ENCODE results near the gene GNG7. TPM values are rescaled to one million over a fixed set of nuclear protein-coding genes. Genes with fewer than 3 reads are reported as not detected.
"Not testable (repeated sequence)": the region's sequence is repeated elsewhere in the genome, so short reads cannot be mapped to it uniquely, and the experiment has no call there.

GNG7 gene
- total and polyA plus RNA-seq, 5 donors = 25.4 to 58.2 (median 42.9) TPM

DNA sequence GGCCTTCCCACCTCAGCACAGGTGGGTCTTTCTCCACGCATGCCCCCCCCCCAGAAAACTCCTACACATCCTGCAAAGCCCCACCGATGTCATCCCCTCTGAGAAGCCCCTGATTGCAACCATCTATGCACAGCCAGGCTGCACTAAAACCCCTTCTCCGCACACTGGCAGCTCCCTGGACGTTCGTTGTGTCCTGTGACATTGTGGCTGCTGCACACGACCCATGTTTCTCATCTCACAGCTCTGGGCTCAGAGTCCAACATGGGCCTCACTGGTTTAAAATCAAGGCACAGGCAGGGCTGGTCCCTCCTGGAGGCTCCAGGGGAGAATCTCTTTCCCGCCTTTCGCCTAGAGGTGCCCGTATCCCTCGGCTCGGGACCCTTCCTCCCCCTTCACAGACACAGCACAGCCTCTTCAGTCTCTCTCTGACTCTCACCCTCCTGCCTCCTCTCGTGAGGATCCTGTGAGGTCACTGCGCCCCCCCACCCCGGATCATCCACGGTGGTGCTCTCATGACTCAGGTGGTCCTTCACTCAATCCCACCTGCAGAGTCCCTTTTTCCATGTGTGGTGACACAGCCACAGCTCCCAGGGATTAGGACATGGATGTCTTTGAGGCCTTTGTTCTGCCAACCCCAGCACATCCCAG is 155.3 kb downstream of the GNG7 start:
- Histone ChIP-seq H3K4me1 (ENCODE audit: control insufficient read depth, insufficient read depth, low read length) (peaks cover 19% of the 10 kb centered on the region), H3K27me3 (ENCODE audit: control insufficient read depth, insufficient read depth) (no peaks in the 10 kb centered on the region), H3K4me3 (ENCODE audit: low read length) (no peak overlapping the region), H3K9me3 (ENCODE audit: control insufficient read depth, low read length) (no peaks in the 10 kb centered on the region), H3K27ac (ENCODE audit: low read length) (peak overlapping the region; percentile 66)
- intact Hi-C loops (cut with DNase I) = no loop called here
- DNase-seq = peak in 2 of 3 donors; percentile 52 to 62
- WGBS = 85% methylated on average over 15 of the region's 15 CpGs
- ATAC-seq = no peak

DNA sequence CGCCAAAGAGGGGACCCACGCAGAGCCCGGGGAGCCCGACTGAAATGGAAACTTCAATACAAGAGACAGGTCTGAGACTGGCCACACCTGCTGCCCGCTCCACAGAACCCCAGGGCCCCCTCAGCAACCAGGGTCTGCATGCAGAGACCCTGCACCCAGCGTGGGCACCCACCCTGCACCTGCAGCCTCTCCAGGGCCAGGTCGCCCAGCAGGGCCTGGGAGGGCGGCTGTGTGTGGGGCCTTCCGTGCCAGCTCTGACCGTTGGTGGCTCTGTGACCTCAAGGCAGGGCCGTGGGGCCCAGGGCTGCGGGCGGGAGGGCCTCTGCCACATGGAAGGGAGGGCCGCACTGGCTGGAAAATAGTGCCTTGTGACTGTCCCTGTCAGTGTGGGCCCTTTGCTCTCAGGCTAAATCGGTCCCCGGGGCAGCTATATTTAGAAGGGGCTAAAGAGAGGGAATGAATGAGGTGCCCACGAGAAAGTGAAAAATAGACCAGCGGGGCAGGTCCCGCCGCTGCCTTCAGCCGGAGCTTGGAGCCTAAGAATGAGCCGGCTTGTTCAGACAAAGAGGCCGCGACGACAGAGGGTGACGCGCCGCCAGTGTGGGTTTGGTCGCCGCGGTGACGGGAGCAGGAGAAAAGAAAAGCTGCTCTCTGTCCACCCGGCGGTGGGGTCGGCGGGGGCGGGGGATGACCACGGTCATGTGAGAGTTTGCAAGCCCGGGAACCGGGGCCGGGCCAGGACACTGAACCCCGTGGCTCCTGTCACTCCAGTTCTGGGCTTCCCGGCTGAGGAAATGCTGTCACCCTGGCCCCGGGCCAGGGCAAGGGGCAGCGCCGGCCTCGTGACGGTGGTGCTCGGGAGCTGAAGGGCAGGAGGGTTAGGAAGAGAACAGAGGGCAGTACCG is 156.1 kb downstream of the GNG7 start:
- Histone ChIP-seq H3K4me3 (ENCODE audit: low read length) (no peak overlapping the region), H3K9me3 (ENCODE audit: control insufficient read depth, low read length) (no peaks in the 10 kb centered on the region), H3K4me1 (ENCODE audit: control insufficient read depth, insufficient read depth, low read length) (peaks cover 22% of the 10 kb centered on the region), H3K27ac (ENCODE audit: low read length) (peak overlapping the region; percentile 66), H3K27me3 (ENCODE audit: control insufficient read depth, insufficient read depth) (no peaks in the 10 kb centered on the region)
- ATAC-seq (peak; percentile 52 to 60), DNase-seq (peak; percentile 92 to 97 (median 95))
- 29% methylated on average over 50 of the region's 50 CpGs for WGBS
- intact Hi-C loops (cut with DNase I) = no loop called here

DNA sequence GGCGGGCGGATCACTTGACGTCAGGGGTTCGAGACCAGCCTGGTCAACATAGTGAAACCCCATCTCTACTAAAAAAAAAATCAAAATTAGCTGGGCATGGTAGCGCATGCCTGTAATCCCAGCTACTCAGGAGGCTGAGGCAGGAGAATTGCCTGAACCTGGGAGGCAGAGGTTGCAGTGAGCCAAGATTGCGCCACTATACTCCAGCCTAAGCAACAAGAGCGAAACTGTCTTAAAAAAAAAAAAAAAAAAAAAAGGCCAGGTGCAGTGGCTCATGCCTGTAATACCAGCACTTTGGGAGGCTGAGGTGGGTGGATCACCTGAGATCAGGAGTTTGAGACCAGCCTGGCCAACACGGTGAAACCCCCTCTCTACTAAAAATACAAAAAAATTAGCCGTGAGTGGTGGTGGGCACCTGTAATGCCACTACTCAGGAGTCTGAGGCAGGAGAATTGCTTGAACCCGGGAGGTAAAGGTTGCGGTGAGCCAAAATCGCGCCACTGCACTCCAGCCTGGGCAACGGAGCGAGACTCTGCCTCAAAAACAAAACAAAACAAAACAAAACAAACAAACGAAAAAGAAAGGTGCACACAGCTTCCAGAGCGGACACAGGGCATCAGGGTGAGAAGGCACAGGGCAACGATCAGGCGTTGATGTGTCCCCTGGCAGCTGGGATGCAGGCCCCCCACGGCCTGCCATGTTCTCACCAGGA is 156.9 kb downstream of the GNG7 start:
- 91% methylated on average over 20 of the region's 20 CpGs for WGBS
- H3K4me3 ChIP-seq (ENCODE audit: low read length); intact Hi-C loops (cut with DNase I); H3K27me3 ChIP-seq (ENCODE audit: control insufficient read depth, insufficient read depth); H3K9me3 ChIP-seq (ENCODE audit: control insufficient read depth, low read length); ATAC-seq: not testable (repeated sequence)
- Histone ChIP-seq H3K4me1 (ENCODE audit: control insufficient read depth, insufficient read depth, low read length) (peaks cover 22% of the 10 kb centered on the region), H3K27ac (ENCODE audit: low read length) (peak overlapping the region; percentile 66)
- DNase-seq = peak in 1 of 3 donors; percentile 40

DNA sequence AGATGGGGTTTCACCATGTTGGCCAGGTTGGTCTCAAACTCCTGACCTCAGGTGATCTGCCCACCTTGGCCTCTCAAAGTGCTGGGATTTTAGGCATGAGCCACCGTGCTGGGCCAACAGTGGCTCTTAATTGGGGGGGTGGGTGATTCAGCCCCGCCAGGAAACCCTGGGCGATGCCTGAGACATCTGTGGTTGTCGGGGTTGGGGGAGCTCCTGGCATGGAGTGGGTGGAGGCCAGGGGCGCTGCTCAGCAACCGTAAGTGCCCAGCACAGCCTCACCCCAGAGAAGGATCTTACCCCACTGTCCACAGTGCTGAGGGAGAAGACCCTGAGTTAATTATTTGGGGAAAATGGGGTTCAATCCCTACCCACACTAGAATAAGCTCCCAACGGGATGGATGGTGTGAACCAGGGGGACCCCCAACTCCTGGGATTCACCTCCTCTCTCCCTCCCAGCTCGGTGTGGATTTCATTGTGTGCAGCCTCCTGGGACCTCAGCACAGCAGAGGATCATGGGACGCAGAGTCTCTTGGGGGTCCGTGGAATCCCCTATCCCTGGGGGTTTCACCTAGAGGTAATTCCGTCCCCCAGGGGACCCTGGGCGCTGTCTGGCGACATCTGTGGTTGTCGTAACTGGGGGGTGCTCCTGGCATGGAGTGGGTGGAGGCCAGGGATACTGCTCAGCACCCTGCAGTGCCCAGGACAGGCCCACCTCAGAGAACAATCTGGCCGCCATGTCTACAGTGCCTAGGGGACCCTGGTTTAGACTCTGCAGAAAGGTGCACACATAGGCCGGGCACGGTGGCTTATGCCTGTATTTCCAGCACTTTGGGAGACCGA is 157.7 kb downstream of the GNG7 start:
- Histone ChIP-seq H3K4me1 (ENCODE audit: control insufficient read depth, insufficient read depth, low read length) (peaks cover 27% of the 10 kb centered on the region), H3K9me3 (ENCODE audit: control insufficient read depth, low read length) (no peaks in the 10 kb centered on the region), H3K27ac (ENCODE audit: low read length) (peak overlapping the region; percentile 97), H3K27me3 (ENCODE audit: control insufficient read depth, insufficient read depth) (no peaks in the 10 kb centered on the region), H3K4me3 (ENCODE audit: low read length) (no peak overlapping the region)
- intact Hi-C loops (cut with DNase I) = loop anchor here (5.0 kb wide), 3 partner anchors 33 to 67 kb away; partner anchors contain the start of gene GADD45B (in 3 of the 4)
- WGBS = 95% methylated on average over 18 of the region's 18 CpGs
- DNase-seq = peak in 2 of 3 donors; percentile 56 to 60
- ATAC-seq = no peak

DNA sequence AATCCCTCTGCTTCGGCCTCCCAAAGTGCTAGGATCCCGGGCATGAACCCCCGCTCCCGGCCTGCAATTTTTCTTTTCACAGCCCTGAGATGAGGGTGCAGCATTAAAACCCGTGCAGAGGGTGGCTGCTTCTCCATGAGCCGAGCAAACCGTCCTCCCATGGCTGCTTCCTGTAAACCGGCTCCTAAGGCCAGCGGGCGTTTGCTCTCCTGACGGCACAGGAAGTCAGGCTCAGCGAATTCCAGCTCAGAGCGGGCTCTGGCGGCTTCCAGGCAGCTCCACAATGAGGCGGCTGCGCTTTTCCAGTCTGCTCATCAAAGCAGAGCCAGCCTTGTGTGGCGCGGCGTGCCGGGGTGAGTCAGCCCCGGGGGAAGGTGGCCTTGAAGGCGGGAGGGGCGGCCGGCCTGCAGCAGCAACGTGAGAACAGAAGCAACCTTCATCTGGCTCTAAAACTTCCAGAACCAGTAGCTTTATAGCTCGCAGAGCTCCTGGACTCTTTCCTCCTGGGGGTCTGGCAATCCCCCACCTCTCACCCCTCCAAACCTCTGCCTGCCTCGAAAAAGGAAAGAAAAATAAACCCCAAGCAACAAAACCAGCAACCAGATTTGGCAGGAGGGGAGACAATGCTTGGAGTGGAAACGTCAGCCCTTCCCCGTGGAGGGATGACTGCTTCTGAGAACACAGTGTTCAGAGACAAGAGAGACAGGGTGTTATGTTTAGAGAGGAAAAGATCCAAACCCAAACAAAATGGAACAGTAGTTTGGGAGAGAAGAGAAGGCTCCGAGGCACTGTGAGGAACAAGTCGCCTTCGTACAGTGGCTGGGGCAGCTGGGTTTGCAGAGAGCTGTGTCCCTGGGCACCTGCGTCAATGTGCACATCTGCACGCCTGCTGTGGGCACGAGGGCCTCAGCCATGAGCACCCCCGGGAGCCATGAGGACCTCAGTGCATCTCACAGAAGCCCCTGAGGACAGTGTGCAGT is 158.7 kb downstream of the GNG7 start:
- intact Hi-C loops (cut with DNase I) = loop anchor here (2.0 to 5.0 kb wide), 4 partner anchors 34 to 67 kb away; partner anchors contain the start of gene GADD45B (in 4 of the 4)
- H3K27me3 ChIP-seq (ENCODE audit: control insufficient read depth, insufficient read depth) = no peaks in the 10 kb centered on the region
- ATAC-seq (peak; percentile 87 to 89), DNase-seq (peak; percentile 96 to 97 (median 97))
- peaks cover 27% of the 10 kb centered on the region for H3K4me1 ChIP-seq (ENCODE audit: control insufficient read depth, insufficient read depth, low read length)
- WGBS = 9% methylated on average over 36 of the region's 36 CpGs
- H3K27ac ChIP-seq (ENCODE audit: low read length) = peak overlapping the region; percentile 97
- no peaks in the 10 kb centered on the region for H3K9me3 ChIP-seq (ENCODE audit: control insufficient read depth, low read length)
- H3K4me3 ChIP-seq (ENCODE audit: low read length) = no peak overlapping the region

DNA sequence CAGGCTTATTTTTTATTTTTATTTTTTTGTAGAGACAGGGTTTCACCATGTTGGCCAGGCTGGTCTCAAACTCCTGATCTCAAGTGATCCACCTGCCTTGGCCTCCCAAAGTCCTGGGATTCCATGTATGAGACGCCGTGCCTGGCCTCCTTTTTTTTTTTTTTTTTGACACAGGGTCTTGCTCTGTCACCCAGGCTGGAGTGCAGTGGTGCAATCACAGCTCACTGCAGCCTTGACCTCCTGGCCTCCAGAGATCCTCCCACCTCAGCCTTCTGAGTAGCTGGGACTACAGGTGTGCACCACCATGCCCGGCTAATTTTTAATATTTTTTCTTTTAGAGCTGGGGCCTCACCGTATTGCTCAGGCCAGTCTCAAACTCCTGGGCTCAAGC is 159.4 kb downstream of the GNG7 start:
- H3K27me3 ChIP-seq (ENCODE audit: control insufficient read depth, insufficient read depth); H3K4me3 ChIP-seq (ENCODE audit: low read length); ATAC-seq; H3K9me3 ChIP-seq (ENCODE audit: control insufficient read depth, low read length): not testable (repeated sequence)
- peak in 1 of 3 donors; percentile 55 for DNase-seq
- Histone ChIP-seq H3K27ac (ENCODE audit: low read length) (peak overlapping the region; percentile 97), H3K4me1 (ENCODE audit: control insufficient read depth, insufficient read depth, low read length) (peaks cover 27% of the 10 kb centered on the region)
- intact Hi-C loops (cut with DNase I) = loop anchor here (2.0 to 5.0 kb wide), 4 partner anchors 34 to 66 kb away; partner anchors contain the start of gene GADD45B (in 4 of the 4)
- WGBS = 31% methylated on average over 4 of the region's 4 CpGs

DNA sequence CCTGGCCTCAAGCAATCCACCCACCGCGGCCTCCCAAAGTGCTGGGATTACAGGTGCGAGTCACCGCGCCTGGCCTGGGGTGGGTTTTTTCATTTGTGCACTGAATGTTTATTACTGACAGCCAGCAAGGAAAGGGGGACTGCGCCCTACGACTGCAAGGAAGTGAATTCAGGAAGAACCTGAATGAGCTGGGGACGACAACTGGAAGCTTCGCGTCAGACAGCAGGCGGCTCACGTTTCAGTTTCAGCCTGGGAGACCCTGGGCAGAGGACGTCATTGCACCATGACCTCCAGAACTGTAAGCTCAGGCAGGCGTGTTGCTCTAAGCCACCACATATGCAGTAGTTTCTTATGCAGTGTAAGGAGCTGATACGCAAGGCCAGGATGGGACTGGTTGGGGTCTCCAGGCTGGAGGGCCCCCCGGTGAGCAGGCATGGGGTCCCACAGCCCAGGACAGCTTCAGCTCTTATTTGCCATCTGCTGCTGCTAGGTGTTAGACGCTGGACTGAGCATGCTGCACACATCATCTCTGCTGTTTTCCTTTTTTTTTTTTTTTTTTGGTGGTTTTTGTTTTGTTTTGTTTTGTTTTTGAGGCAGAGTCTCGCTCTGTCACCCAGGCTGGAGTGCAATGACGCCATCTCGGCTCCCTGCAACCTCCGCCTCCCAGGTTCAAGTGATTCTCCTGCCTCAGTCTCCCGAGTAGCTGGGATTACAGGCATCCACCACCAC is 160.0 kb downstream of the GNG7 start:
- no peaks in the 10 kb centered on the region for H3K27me3 ChIP-seq (ENCODE audit: control insufficient read depth, insufficient read depth)
- H3K27ac ChIP-seq (ENCODE audit: low read length) = peak overlapping the region; percentile 97
- peak in 2 of 3 donors; percentile 48 to 51 for DNase-seq
- no peaks in the 10 kb centered on the region for H3K9me3 ChIP-seq (ENCODE audit: control insufficient read depth, low read length)
- ATAC-seq = no peak
- H3K4me3 ChIP-seq (ENCODE audit: low read length) = no peak overlapping the region
- H3K4me1 ChIP-seq (ENCODE audit: control insufficient read depth, insufficient read depth, low read length) = peaks cover 27% of the 10 kb centered on the region
- intact Hi-C loops (cut with DNase I) = loop anchor here (2.0 to 5.0 kb wide), 4 partner anchors 35 to 66 kb away; partner anchors contain the start of gene GADD45B (in 4 of the 4)
- WGBS = 79% methylated on average over 22 of the region's 22 CpGs

DNA sequence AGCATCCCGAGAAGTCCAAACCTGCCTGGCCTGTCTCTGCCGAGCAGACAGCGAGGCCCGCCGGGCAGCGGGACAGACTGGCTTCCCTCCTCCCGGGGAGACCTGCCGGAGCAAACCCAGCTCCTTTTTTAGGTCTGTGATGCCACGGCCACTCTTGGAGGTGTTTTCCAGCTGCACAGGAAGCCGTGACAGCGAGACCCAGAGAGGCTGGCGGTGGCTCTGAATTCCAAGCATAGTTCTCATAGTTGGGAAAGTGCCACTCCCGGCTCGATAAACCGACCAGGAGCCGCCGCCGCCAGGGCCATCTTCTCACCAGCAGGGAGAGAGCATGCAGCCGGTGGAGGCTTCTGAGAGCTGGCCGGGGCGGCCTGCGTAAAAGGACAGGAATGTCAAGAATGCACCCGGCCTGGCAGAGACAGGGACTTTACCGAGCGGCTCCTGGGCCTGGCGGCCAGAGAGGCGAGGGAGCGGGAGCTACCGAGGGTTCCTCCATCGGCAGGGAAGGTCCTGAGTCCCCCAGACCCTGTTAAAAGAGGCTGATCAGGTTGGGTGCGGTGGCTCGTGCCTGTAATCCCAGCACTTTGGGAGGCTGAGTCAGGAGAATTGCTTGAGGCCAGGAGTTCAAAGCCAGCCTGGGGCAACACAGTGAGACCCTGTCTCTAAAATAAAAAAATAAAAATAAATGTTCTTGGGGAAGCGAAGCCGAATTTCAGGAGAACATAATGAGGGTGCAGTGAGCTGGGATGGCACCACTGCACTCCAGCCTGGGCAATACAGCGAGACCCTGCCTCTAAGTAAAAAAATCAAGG is 161.6 kb downstream of the GNG7 start:
- peak; percentile 81 to 82 for ATAC-seq
- Histone ChIP-seq H3K27me3 (ENCODE audit: control insufficient read depth, insufficient read depth) (no peaks in the 10 kb centered on the region), H3K4me3 (ENCODE audit: low read length) (no peak overlapping the region), H3K4me1 (ENCODE audit: control insufficient read depth, insufficient read depth, low read length) (peaks cover 22% of the 10 kb centered on the region), H3K9me3 (ENCODE audit: control insufficient read depth, low read length) (no peaks in the 10 kb centered on the region), H3K27ac (ENCODE audit: low read length) (peak overlapping the region; percentile 96)
- peak; percentile 93 to 96 (median 95) for DNase-seq
- intact Hi-C loops (cut with DNase I) = loop anchor here (5.0 kb wide), 3 partner anchors 36 to 64 kb away; partner anchors contain the start of gene GADD45B (in 3 of the 4)
- 24% methylated on average over 35 of the region's 35 CpGs for WGBS
